HL-60 (cell line): Measurements from ENCODE around the gene KCNQ5.

Source experiments
- DNase-seq, 2 experiments: peaks; one replicate each; pipeline ENCODE4 v3.0.0-alpha.2; 2010 to 2020; ENCODE audit warnings: low read depth in 1 of 2, low spot score in 1 of 2
- H3K27ac ChIP-seq: fragments of 250-450 bp; sonication (Bioruptor Pico); replicated peaks from 2 replicates; pipeline ENCODE4 v1.5.1; 2020; ENCODE audit warnings: mild to moderate bottlenecking, moderate library complexity
- H3K27me3 ChIP-seq: fragments of 250-450 bp; sonication (Bioruptor Pico); 2 replicates; pipeline ENCODE4 v1.5.1; 2021; ENCODE audit warnings: mild to moderate bottlenecking, moderate library complexity; ENCODE audit not compliant: insufficient read depth, poor library complexity, severe bottlenecking
- H3K4me3 ChIP-seq: replicated peaks from 2 replicates; pipeline ENCODE4 v1.5.1; 2011; ENCODE audit warnings: mild to moderate bottlenecking, control low read depth, low read length; ENCODE audit not compliant: insufficient read depth
- GABPA ChIP-seq: IDR thresholded peaks from 2 replicates; pipeline ENCODE4 v1.6.1; 2012; ENCODE audit warnings: low read depth
- POLR2AphosphoS5 ChIP-seq: IDR thresholded peaks from 2 replicates; pipeline ENCODE4 v1.6.1; 2012; ENCODE audit warnings: low read depth
- SPI1 ChIP-seq: IDR thresholded peaks from 2 replicates; pipeline ENCODE4 v1.6.1; 2012; ENCODE audit warnings: low read depth, mild to moderate bottlenecking, borderline replicate concordance
- TF ChIP-seq, protein P1 (sequence below): IDR thresholded peaks from one replicate; pipeline ENCODE4 v1.5.1; 2011; ENCODE audit warnings: low read length, control low read depth, inconsistent platforms; ENCODE audit not compliant: insufficient read depth
- TF ChIP-seq, protein P2 (sequence below): IDR thresholded peaks from 2 replicates; pipeline ENCODE4 v1.6.1; 2012; ENCODE audit warnings: low read depth; ENCODE audit not compliant: insufficient replicate concordance

Gene KCNQ5

GRCh38 chr6:72968704-72969103 is 346.8 kb downstream of the KCNQ5 start:
- DNase-seq, result no peak
- no peak overlapping the region for H3K27ac ChIP-seq
- H3K27me3 ChIP-seq, result no peaks in the 10 kb centered on the region
- H3K4me3 ChIP-seq, result no peak overlapping the region
- TF ChIP-seq, protein P1, sequence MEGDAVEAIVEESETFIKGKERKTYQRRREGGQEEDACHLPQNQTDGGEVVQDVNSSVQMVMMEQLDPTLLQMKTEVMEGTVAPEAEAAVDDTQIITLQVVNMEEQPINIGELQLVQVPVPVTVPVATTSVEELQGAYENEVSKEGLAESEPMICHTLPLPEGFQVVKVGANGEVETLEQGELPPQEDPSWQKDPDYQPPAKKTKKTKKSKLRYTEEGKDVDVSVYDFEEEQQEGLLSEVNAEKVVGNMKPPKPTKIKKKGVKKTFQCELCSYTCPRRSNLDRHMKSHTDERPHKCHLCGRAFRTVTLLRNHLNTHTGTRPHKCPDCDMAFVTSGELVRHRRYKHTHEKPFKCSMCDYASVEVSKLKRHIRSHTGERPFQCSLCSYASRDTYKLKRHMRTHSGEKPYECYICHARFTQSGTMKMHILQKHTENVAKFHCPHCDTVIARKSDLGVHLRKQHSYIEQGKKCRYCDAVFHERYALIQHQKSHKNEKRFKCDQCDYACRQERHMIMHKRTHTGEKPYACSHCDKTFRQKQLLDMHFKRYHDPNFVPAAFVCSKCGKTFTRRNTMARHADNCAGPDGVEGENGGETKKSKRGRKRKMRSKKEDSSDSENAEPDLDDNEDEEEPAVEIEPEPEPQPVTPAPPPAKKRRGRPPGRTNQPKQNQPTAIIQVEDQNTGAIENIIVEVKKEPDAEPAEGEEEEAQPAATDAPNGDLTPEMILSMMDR, result no peak
- TF ChIP-seq SPI1 (no peak), GABPA (no peak)
- TF ChIP-seq, protein P2, sequence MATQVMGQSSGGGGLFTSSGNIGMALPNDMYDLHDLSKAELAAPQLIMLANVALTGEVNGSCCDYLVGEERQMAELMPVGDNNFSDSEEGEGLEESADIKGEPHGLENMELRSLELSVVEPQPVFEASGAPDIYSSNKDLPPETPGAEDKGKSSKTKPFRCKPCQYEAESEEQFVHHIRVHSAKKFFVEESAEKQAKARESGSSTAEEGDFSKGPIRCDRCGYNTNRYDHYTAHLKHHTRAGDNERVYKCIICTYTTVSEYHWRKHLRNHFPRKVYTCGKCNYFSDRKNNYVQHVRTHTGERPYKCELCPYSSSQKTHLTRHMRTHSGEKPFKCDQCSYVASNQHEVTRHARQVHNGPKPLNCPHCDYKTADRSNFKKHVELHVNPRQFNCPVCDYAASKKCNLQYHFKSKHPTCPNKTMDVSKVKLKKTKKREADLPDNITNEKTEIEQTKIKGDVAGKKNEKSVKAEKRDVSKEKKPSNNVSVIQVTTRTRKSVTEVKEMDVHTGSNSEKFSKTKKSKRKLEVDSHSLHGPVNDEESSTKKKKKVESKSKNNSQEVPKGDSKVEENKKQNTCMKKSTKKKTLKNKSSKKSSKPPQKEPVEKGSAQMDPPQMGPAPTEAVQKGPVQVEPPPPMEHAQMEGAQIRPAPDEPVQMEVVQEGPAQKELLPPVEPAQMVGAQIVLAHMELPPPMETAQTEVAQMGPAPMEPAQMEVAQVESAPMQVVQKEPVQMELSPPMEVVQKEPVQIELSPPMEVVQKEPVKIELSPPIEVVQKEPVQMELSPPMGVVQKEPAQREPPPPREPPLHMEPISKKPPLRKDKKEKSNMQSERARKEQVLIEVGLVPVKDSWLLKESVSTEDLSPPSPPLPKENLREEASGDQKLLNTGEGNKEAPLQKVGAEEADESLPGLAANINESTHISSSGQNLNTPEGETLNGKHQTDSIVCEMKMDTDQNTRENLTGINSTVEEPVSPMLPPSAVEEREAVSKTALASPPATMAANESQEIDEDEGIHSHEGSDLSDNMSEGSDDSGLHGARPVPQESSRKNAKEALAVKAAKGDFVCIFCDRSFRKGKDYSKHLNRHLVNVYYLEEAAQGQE, result no peak

DNA sequence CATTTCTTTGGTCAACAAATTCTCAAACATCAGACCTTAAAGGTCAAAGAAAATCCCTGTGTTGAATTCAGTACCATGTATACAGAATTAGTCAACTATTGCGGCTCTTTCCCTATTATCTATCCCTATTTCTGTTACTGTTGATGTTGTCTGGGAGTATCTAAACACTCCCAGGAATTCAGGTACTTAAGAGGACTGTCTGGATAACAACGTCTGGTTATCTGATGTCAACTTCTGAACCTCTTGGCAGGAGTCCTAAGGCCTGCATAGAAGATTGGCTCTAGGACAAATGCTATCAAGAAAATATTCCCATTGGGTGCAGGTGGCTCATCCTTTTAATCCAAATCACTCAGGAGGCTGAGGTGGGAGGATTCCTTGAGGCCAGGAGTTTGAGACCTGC is 347.8 kb downstream of the KCNQ5 start:
- H3K27ac ChIP-seq, result no peak overlapping the region
- TF ChIP-seq GABPA (no peak), SPI1 (no peak), POLR2AphosphoS5 (no peak)
- TF ChIP-seq, protein P2, result no peak
- TF ChIP-seq, protein P1, result no peak
- no peak for DNase-seq
- H3K27me3 ChIP-seq, result no peaks in the 10 kb centered on the region
- no peak overlapping the region for H3K4me3 ChIP-seq

- TF ChIP-seq SPI1, result no peak
- TF ChIP-seq, protein P1, result no peak
- TF ChIP-seq GABPA, result no peak
- TF ChIP-seq POLR2AphosphoS5, result no peak
- TF ChIP-seq, protein P2, result no peak
- DNase-seq, result no peak
- Histone ChIP-seq H3K27me3 (no peaks in the 10 kb centered on the region), H3K4me3 (no peak overlapping the region), H3K27ac (no peak overlapping the region)
Observed at GRCh38 chr6:72972579-72972978, 350.7 kb downstream of the KCNQ5 start.
